AG20443 (cell line): Measurements from ENCODE around the gene C22orf23.

Source experiments
- DNase-seq: peaks from one replicate; pipeline ENCODE4 v3.0.0; 2012; ENCODE audit warnings: low spot score, mixed read lengths

C22orf23 gene

GRCh38 chr22:37897807-37898206, 55.6 kb downstream of the C22orf23 start:
- DNase-seq, result no peak

- DNase-seq, result no peak
Measured at GRCh38 chr22:37896939-37897338, 56.5 kb downstream of the C22orf23 start.

- no peak for DNase-seq
Measured at GRCh38 chr22:37896181-37896592, 57.2 kb downstream of the C22orf23 start.

GRCh38 chr22:37894939-37895670, 58.3 kb downstream of the C22orf23 start:
- no peak for DNase-seq

GRCh38 chr22:37893583-37893983, 59.8 kb downstream of the C22orf23 start:
- DNase-seq, result no peak
